ENCODE measurements around the gene PARM1.
"Not testable (repeated sequence)": the region's sequence is repeated elsewhere in the genome, so short reads cannot be mapped to it uniquely, and the experiment has no call there.

The PARM1 gene

DNA sequence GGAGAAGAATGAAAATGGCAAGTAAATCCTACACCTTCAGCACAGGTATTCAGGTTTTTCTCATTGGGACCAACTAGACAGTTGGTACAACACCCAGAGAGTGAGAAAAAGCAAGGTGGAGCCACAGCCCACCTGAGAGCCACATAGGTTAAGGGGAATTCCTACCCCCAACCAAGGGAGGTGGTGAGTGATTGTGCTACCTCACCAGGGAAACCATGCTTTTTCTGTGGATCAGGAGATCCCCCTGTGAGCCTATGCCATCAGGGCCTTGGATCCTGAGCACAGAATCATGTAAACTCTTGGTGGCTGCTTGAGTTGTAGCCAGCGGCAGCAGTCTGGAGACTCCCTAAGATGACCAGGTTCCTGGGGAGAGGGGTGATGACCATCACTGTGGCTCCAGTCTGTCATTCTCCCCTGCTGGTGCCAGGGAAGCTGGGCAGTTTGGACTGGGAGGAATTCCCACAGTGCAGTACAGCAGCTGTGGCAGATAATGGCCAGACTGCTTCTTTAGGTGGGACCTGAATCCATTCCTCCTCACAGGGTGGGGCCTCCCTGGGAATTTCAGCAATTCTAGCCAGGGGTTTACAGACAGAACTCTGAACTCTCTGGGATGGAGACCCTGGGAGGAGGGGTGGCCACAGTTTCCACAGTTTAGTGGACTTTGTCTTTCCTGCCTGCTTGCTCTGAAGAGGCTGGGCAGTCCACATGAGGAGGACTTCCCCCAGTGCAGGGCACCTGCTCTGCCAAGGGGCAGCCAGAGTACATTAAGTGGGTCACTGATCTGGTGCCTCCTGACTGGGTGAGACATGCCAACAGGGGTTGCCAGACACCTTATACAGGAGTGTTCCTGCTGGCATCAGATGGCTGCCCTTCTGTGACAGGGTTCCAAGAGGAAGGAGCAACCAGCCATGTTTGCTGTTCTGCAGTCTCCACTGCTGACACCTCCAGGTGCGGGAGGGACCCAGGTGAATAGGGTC is 43.2 kb downstream of the PARM1 start:
- no peak overlapping the region for H3K27ac ChIP-seq
- no peak overlapping the region for H3K4me3 ChIP-seq

DNA sequence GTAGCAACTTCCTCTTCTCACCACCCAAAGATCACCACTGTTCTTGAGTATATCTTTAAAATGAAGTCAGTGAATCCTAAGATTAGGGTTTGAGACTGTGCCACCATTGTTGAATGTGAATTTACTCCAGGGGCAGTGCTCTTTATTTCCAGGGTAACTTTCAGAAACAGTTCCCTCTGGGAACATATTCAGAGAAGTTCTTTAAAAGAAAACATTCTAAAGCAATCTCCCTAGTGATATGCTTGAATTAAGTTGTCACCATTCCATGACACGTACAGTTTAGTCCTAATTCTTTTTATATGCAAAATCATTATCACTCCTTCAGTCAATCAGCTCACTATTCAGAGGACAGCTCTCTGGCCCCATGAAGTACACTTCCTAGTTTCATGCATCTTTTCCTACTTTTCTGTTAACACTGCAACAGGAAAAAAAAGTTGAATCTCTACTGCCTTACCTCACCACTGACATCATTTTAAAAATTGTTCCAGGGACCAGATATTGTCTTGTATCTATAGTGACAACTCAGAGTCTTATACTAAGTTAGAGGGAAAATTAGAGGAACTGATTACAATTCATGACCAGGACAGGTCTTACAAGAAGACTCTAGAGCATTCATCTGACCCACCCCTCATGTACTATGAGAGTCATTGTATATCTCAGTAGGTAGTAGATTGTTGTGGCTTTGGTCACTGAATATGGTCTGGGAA is 49.8 kb downstream of the PARM1 start:
- no peak overlapping the region for H3K4me3 ChIP-seq
- H3K27ac ChIP-seq = no peak overlapping the region

DNA sequence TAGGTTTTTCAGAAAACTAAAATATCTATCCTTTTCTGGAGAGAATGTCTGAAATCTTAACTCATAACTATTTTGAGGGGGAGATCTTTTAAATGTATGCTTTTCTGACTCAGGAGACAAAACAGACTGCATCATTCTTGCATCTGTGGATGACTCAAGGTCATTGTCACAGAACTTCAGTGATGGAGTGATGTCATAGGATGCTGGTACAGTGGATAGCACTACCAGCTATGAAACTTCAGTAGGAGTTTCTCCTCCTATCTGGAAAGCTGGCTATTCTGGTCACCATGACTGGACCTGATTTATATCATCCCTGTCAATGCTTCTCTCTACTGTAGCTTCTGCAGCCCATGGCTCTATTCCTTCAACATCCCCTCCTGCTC is 50.3 kb downstream of the PARM1 start:
- no peak overlapping the region for H3K27ac ChIP-seq
- H3K4me3 ChIP-seq = no peak overlapping the region

- no peak overlapping the region for H3K4me3 ChIP-seq
Measured at GRCh38 chr4:74990276-74990875, 57.5 kb downstream of the PARM1 start.

GRCh38 chr4:74994436-74994835 is 61.5 kb downstream of the PARM1 start:
- H3K4me3 ChIP-seq, H3K27ac ChIP-seq: not testable (repeated sequence)

More at GRCh38 chr4:74990276-74990875, 57.5 kb downstream of the PARM1 start:
- H3K27ac ChIP-seq = no peak overlapping the region

DNA sequence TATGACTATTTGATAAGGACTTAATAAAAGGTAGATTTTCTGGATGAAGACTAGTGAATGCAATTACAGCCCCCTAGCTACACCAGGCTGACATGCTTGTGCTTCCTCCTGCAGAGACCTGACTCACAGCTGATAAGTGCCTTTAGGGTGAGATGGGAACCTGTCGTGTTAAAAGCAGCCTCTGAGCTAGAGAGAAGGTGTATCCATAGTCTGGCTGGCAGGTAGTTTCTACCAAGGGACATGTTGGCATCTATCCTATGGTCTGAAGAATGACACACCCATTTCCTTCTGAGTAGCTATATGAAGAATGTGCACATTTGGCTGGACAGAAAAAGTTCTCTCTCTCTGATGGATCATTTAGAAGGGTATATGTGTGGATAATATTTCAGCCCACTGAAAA is 64.1 kb downstream of the PARM1 start:
- H3K27ac ChIP-seq = no peak overlapping the region
- H3K4me3 ChIP-seq = no peak overlapping the region

DNA sequence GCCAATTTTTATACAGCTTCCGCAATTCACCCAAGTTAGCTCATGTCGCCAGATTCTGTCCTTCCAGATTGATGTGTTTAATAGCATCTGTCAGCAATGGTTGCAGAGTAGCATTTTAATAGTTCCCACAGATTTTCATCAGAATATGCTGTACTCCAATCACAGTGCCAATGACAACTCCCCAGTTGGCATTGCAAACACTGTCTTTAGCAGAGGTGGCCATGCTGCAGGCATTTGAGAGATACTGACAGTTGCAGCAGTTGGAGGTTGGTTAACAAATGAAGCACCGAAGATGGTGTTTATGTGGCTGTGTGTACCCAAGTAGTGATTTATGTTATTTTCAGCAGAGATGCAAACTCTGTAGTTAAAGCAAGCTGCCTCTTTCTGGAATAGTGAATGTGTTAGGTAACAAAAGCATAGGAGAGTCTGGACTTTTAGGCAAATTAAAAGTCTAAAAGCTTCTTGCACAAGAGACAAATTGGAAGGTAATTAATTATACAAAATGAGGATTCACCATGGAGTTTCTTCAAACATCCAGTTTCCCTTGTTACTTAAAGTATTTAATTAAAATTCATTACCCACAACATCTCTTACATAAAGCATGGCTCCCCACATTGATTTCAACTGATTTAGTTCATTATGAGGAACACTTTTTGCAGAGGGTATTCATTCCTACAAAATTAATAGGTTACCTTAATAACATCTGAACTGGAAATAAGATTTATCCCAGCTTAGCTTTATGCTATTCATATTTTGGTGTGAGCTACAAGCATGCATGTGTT is 65.2 kb downstream of the PARM1 start:
- Histone ChIP-seq H3K4me3 (no peak overlapping the region), H3K27ac (no peak overlapping the region)

DNA sequence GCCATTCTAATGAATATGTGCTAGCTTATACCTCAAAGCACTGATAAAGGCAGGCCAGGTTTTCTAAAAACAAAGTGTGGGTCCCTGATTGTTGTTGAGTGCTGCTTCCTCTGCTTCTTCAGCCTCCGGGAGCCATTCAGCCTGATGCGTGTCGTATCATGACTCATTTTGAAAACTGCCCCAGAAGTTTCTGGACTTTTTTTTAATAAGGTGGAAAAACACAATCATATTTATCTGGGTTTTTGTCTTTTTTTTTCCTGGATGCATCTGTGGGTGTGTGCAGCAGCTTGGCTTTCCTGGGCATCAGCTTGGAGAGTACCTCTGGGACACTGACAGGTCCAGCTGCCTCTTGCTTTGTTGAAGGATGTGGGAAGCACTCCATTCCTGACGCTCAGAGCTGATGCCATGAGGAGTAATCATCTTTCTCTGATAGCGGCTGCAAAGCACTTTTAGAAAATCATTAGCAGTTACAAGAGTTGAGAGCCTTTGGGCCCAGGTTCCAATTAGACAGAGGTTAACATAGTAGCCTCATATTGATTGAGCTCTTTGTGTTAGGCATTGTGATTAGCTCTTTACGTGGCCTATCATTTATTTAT is 66.9 kb downstream of the PARM1 start:
- H3K27ac ChIP-seq = no peak overlapping the region
- H3K4me3 ChIP-seq = no peak overlapping the region

GRCh38 chr4:75001871-75002270 is 69.0 kb downstream of the PARM1 start:
- Histone ChIP-seq H3K4me3 (no peak overlapping the region), H3K27ac (no peak overlapping the region)

- H3K4me3 ChIP-seq = no peak overlapping the region
Measured at GRCh38 chr4:75002381-75002780, 69.5 kb downstream of the PARM1 start.

GRCh38 chr4:75003979-75004378 is 71.1 kb downstream of the PARM1 start:
- Histone ChIP-seq H3K27ac (no peak overlapping the region), H3K4me3 (no peak overlapping the region)

More at GRCh38 chr4:75002381-75002780, 69.5 kb downstream of the PARM1 start:
- H3K27ac ChIP-seq = no peak overlapping the region

GRCh38 chr4:75004755-75005668 is 72.1 kb downstream of the PARM1 start:
- Histone ChIP-seq H3K4me3 (no peak overlapping the region), H3K27ac (no peak overlapping the region)

- no peak overlapping the region for H3K4me3 ChIP-seq
- no peak overlapping the region for H3K27ac ChIP-seq
Measured at GRCh38 chr4:75005727-75006126, 72.8 kb downstream of the PARM1 start.

GRCh38 chr4:75007891-75008290 is 75.0 kb downstream of the PARM1 start:
- no peak overlapping the region for H3K4me3 ChIP-seq
- no peak overlapping the region for H3K27ac ChIP-seq

- H3K27ac ChIP-seq = no peak overlapping the region
Measured at GRCh38 chr4:75009138-75009537, 76.2 kb downstream of the PARM1 start.

DNA sequence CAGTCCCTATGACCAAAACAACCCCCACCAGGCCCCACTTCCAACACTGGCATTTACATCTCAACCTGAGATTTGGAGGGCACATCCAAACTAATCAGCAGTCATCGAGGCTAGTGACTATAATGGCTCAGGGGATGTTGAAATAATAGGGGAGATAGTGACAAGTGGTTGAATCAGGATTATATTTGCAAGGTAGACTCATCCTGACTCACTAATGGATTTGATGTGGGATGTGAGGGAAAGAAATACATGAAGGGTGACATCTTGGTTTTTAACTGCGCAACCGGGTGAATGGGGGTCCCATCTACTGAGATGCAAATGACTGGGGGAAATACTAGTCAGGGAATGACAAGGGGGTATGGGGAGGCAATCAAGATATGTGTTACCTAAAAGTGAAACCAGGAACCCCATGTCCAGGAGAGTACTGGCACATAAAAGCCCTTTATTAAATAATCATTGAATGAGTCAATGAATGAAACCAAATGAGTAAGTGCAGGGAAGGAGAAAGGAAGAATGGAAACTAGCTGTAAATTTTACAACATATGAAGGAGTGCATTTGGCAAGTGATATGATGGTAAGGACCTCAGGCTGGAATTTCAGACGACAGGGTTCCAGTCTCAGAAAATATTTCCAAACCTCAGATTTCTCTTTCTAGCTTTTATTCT is 78.3 kb downstream of the PARM1 start:
- H3K27ac ChIP-seq = no peak overlapping the region
- no peak overlapping the region for H3K4me3 ChIP-seq

More at GRCh38 chr4:75009138-75009537, 76.2 kb downstream of the PARM1 start:
- H3K4me3 ChIP-seq = no peak overlapping the region

- H3K27ac ChIP-seq = no peak overlapping the region
- no peak overlapping the region for H3K4me3 ChIP-seq
Measured at GRCh38 chr4:75015627-75016026, 82.7 kb downstream of the PARM1 start.

GRCh38 chr4:75016472-75016871 is 83.6 kb downstream of the PARM1 start:
- Histone ChIP-seq H3K4me3 (no peak overlapping the region), H3K27ac (no peak overlapping the region)

Measured in skin epidermis (tissue), 12 donors.